Astrocyte (in vitro differentiated cells and primary cell): ENCODE data around the gene NIT1. TPM values are rescaled to one million over a fixed set of nuclear protein-coding genes. Genes with fewer than 3 reads are reported as not detected.

ENCODE experiments used
- DNase-seq: peaks from one replicate; pipeline ENCODE4 v3.0.0-alpha.2; 2010; ENCODE audit warnings: low read depth
- FAIRE-seq: peaks from 2 replicates; lab custom pipeline; 2011; peaks lifted over from hg19 to GRCh38; lab: Jason Lieb, UNC
- H2AFZ ChIP-seq: 2 replicates; pipeline ENCODE4 v1.6.0; 2012; ENCODE audit warnings: low read depth, low read length, inconsistent platforms
- H3K27ac ChIP-seq: 2 replicates; pipeline ENCODE4 v1.5.1; 2011; ENCODE audit warnings: low read depth, low read length, inconsistent platforms
- H3K27me3 ChIP-seq: 2 replicates; pipeline ENCODE4 v1.6.0; 2011; ENCODE audit warnings: low read length, inconsistent platforms; ENCODE audit not compliant: insufficient read depth
- H3K36me3 ChIP-seq: 2 replicates; pipeline ENCODE4 v1.5.1; 2011; ENCODE audit warnings: low read length, inconsistent platforms; ENCODE audit not compliant: insufficient read depth
- H3K4me1 ChIP-seq: 2 replicates; pipeline ENCODE4 v1.5.1; 2011; ENCODE audit warnings: low read length, inconsistent platforms; ENCODE audit not compliant: insufficient read depth
- H3K4me2 ChIP-seq: 2 replicates; pipeline ENCODE4 v1.6.0; 2012; ENCODE audit warnings: low read length, inconsistent platforms
- H3K4me3 ChIP-seq: 2 replicates; pipeline ENCODE4 v1.5.1; 2011; ENCODE audit warnings: low read depth, mild to moderate bottlenecking, low read length, inconsistent platforms; ENCODE audit not compliant: insufficient read depth
- H3K79me2 ChIP-seq: 2 replicates; pipeline ENCODE4 v1.6.0; 2012; ENCODE audit warnings: mild to moderate bottlenecking, low read length, inconsistent platforms; ENCODE audit not compliant: insufficient read depth
- H3K9ac ChIP-seq: 2 replicates; pipeline ENCODE4 v1.6.0; 2012; ENCODE audit warnings: mild to moderate bottlenecking, low read length, inconsistent platforms
- H3K9me3 ChIP-seq: 2 replicates; pipeline ENCODE4 v1.5.1; 2012; ENCODE audit warnings: low read depth, mild to moderate bottlenecking, low read length, inconsistent platforms; ENCODE audit not compliant: insufficient read depth
- H4K20me1 ChIP-seq: 2 replicates; pipeline ENCODE4 v1.6.0; 2012; ENCODE audit warnings: low read length, inconsistent platforms; ENCODE audit not compliant: insufficient read depth
- H3K27ac Mint-ChIP-seq: one replicate; pipeline ENCODE4 v1.8.0; 2021; ENCODE audit warnings: mild to moderate bottlenecking, mixed read lengths; ENCODE audit not compliant: unreplicated experiment
- H3K27me3 Mint-ChIP-seq: one replicate; pipeline ENCODE4 v1.8.0; 2021; ENCODE audit warnings: low read depth, mixed read lengths; ENCODE audit not compliant: unreplicated experiment
- H3K36me3 Mint-ChIP-seq: one replicate; pipeline ENCODE4 v1.8.0; 2021; ENCODE audit warnings: low read depth, mixed read lengths; ENCODE audit not compliant: unreplicated experiment
- H3K4me1 Mint-ChIP-seq: one replicate; pipeline ENCODE4 v1.8.0; 2021; ENCODE audit warnings: low read depth, mixed read lengths; ENCODE audit not compliant: unreplicated experiment
- H3K4me3 Mint-ChIP-seq: one replicate; pipeline ENCODE4 v1.8.0; 2021; ENCODE audit warnings: mild to moderate bottlenecking, moderate library complexity, mixed read lengths; ENCODE audit not compliant: unreplicated experiment
- H3K9me3 Mint-ChIP-seq: one replicate; pipeline ENCODE4 v1.8.0; 2021; ENCODE audit warnings: mild to moderate bottlenecking, mixed read lengths; ENCODE audit not compliant: unreplicated experiment
- EZH2 ChIP-seq: IDR thresholded peaks from 2 replicates; pipeline ENCODE4 v1.6.1; 2012; ENCODE audit warnings: mild to moderate bottlenecking, low read length, inconsistent platforms; ENCODE audit not compliant: insufficient read depth
- total RNA-seq: library from RNA; stranded (reverse); gene quantifications from 2 replicates; pipeline ENCODE4 v1.2.1, GENCODE V29; 2021
- TF ChIP-seq, protein P1 (sequence below): IDR thresholded peaks from 2 replicates; pipeline ENCODE4 v1.5.1; 2011; ENCODE audit warnings: low read depth, mild to moderate bottlenecking, inconsistent platforms, low read length, moderate library complexity; ENCODE audit not compliant: insufficient read depth

NIT1 gene
- total RNA-seq, 1 donor from 2014 or later, result 25.9 TPM

DNA sequence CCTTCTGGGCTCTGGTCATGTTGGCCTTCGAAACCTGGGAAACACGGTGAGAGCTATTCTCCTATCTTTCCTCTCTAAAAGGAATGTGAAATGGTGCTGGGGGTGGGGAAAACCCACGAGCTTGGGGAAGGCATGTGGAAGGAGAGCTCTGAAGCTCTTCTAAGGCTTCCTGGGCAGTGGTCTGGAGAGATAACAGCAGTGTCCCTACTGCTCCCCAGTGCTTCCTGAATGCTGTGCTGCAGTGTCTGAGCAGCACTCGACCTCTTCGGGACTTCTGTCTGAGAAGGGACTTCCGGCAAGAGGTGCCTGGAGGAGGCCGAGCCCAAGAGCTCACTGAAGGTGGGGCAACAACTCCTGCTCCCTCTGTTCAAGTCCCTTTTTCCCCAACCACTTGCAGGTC lies 44.1 kb downstream of the NIT1 start:
- no peak overlapping the region for H3K9ac ChIP-seq
- H3K27ac ChIP-seq, result no peak overlapping the region
- Mint-ChIP-seq H3K36me3 (peaks cover 6% of the 10 kb centered on the region), H3K9me3 (no peaks in the 10 kb centered on the region), H3K27ac (peak overlapping the region; percentile 11), H3K27me3 (no peaks in the 10 kb centered on the region), H3K4me3 (peak overlapping the region; percentile 42), H3K4me1 (peaks cover 21% of the 10 kb centered on the region)
- H3K4me3 ChIP-seq, result no peak overlapping the region
- no peaks in the 10 kb centered on the region for H4K20me1 ChIP-seq
- H3K79me2 ChIP-seq, result peaks cover 33% of the 10 kb centered on the region
- H3K27me3 ChIP-seq, result no peaks in the 10 kb centered on the region
- no peak overlapping the region for H3K4me2 ChIP-seq
- no peaks in the 10 kb centered on the region for H3K9me3 ChIP-seq
- H3K36me3 ChIP-seq, result peaks cover 12% of the 10 kb centered on the region
- peaks cover 23% of the 10 kb centered on the region for H3K4me1 ChIP-seq
- TF ChIP-seq EZH2, result no peak
- TF ChIP-seq, protein P1, sequence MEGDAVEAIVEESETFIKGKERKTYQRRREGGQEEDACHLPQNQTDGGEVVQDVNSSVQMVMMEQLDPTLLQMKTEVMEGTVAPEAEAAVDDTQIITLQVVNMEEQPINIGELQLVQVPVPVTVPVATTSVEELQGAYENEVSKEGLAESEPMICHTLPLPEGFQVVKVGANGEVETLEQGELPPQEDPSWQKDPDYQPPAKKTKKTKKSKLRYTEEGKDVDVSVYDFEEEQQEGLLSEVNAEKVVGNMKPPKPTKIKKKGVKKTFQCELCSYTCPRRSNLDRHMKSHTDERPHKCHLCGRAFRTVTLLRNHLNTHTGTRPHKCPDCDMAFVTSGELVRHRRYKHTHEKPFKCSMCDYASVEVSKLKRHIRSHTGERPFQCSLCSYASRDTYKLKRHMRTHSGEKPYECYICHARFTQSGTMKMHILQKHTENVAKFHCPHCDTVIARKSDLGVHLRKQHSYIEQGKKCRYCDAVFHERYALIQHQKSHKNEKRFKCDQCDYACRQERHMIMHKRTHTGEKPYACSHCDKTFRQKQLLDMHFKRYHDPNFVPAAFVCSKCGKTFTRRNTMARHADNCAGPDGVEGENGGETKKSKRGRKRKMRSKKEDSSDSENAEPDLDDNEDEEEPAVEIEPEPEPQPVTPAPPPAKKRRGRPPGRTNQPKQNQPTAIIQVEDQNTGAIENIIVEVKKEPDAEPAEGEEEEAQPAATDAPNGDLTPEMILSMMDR, result no peak
- H2AFZ ChIP-seq, result no peak overlapping the region
- FAIRE-seq (no peak), DNase-seq (no peak)

DNA sequence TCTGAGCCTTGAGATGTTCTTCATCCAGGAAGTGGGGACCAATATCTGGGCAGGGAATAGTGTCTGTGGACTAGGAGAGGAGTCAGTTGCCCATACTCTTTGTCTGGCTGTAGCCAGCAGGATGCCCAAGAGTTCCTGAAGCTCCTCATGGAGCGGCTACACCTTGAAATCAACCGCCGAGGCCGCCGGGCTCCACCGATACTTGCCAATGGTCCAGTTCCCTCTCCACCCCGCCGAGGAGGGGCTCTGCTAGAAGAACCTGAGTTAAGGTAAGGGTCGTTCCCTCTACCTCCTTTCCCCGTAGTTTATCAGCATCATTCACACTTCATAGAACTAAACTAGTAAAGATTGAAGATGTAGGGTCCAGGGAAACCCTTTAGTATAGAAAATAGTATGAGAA lies 44.9 kb downstream of the NIT1 start:
- no peak overlapping the region for H3K27ac Mint-ChIP-seq
- no peak overlapping the region for H3K9ac ChIP-seq
- peaks cover 37% of the 10 kb centered on the region for H3K79me2 ChIP-seq
- no peaks in the 10 kb centered on the region for H4K20me1 ChIP-seq
- no peak overlapping the region for H3K4me3 ChIP-seq
- peak overlapping the region; percentile 11 for H3K4me3 Mint-ChIP-seq
- no peaks in the 10 kb centered on the region for H3K27me3 ChIP-seq
- no peak for DNase-seq
- H3K9me3 Mint-ChIP-seq, result no peaks in the 10 kb centered on the region
- no peak overlapping the region for H3K27ac ChIP-seq
- no peaks in the 10 kb centered on the region for H3K9me3 ChIP-seq
- TF ChIP-seq EZH2, result no peak
- TF ChIP-seq, protein P1, result no peak
- peaks cover 23% of the 10 kb centered on the region for H3K4me1 Mint-ChIP-seq
- H3K4me1 ChIP-seq, result peaks cover 26% of the 10 kb centered on the region
- no peaks in the 10 kb centered on the region for H3K27me3 Mint-ChIP-seq
- peaks cover 2% of the 10 kb centered on the region for H3K36me3 Mint-ChIP-seq
- no peak overlapping the region for H2AFZ ChIP-seq
- H3K36me3 ChIP-seq, result peaks cover 7% of the 10 kb centered on the region
- no peak for FAIRE-seq
- H3K4me2 ChIP-seq, result no peak overlapping the region

DNA sequence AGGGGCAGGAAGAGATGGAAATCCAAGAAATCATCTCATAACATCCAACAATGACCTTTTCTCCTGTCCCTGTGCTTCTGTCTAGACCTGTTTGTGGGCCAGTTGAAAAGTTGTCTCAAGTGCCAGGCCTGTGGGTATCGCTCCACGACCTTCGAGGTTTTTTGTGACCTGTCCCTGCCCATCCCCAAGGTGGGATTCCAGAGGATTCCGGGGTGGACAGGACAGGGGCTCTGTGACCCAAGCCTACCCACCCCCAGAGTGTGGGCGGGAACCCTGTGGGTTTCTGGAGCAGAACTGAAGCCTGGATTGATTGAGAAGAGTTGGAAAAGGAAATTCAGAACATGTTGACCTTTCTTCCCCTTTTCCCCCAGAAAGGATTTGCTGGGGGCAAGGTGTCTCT lies 45.9 kb downstream of the NIT1 start:
- H3K9ac ChIP-seq, result peak overlapping the region; percentile 5
- H3K27me3 Mint-ChIP-seq, result no peaks in the 10 kb centered on the region
- no peak overlapping the region for H3K27ac Mint-ChIP-seq
- no peaks in the 10 kb centered on the region for H3K27me3 ChIP-seq
- no peak for TF ChIP-seq EZH2
- TF ChIP-seq, protein P1, result no peak
- peaks cover 37% of the 10 kb centered on the region for H3K79me2 ChIP-seq
- H3K4me3 ChIP-seq, result no peak overlapping the region
- H2AFZ ChIP-seq, result no peak overlapping the region
- peak overlapping the region; percentile 58 for H3K4me3 Mint-ChIP-seq
- no peak overlapping the region for H3K27ac ChIP-seq
- no peak overlapping the region for H3K4me2 ChIP-seq
- no peaks in the 10 kb centered on the region for H3K9me3 ChIP-seq
- H3K4me1 ChIP-seq, result peaks cover 24% of the 10 kb centered on the region
- no peaks in the 10 kb centered on the region for H4K20me1 ChIP-seq
- FAIRE-seq (no peak), DNase-seq (no peak)
- H3K36me3 Mint-ChIP-seq, result peaks cover 2% of the 10 kb centered on the region
- H3K4me1 Mint-ChIP-seq, result peaks cover 23% of the 10 kb centered on the region
- H3K9me3 Mint-ChIP-seq, result no peaks in the 10 kb centered on the region
- H3K36me3 ChIP-seq, result no peaks in the 10 kb centered on the region
